Stimulated activated CD4-positive, alpha-beta T cell treated with anti-CD3 and anti-CD28 coated beads, Interleukin-4, amount 100 ng/mL, for 48 hours (primary cell): ENCODE measurements around the gene DENND1A.
"Not testable (repeated sequence)": the region's sequence is repeated elsewhere in the genome, so short reads cannot be mapped to it uniquely, and the experiment has no call there.

Experiments
- DNase-seq, 2 donors: peaks; one replicate each; pipeline ENCODE4 v3.0.0-alpha.2; 2020; ENCODE audit warnings: low read depth in 2 of 2

DENND1A gene

GRCh38 chr9:123821619-123822018, 108.3 kb downstream of the DENND1A start:
- DNase-seq: no peak

GRCh38 chr9:123820139-123820538, 109.8 kb downstream of the DENND1A start:
- DNase-seq: no peak

GRCh38 chr9:123816817-123817472, 113.0 kb downstream of the DENND1A start:
- DNase-seq: no peak

GRCh38 chr9:123815856-123816255, 114.1 kb downstream of the DENND1A start:
- not testable (repeated sequence) for DNase-seq

GRCh38 chr9:123814496-123814895, 115.4 kb downstream of the DENND1A start:
- no peak for DNase-seq

- DNase-seq: no peak
Observed at GRCh38 chr9:123812984-123813383, 116.9 kb downstream of the DENND1A start.

GRCh38 chr9:123807251-123807650, 122.7 kb downstream of the DENND1A start:
- DNase-seq: no peak

GRCh38 chr9:123806829-123807228, 123.1 kb downstream of the DENND1A start:
- no peak for DNase-seq

- DNase-seq: no peak
Observed at GRCh38 chr9:123798195-123798594, 131.7 kb downstream of the DENND1A start.

- no peak for DNase-seq
Observed at GRCh38 chr9:123796618-123797484, 133.1 kb downstream of the DENND1A start.

GRCh38 chr9:123796094-123796493, 133.8 kb downstream of the DENND1A start:
- DNase-seq: no peak

GRCh38 chr9:123795336-123795735, 134.6 kb downstream of the DENND1A start:
- DNase-seq: no peak

- no peak for DNase-seq
Observed at GRCh38 chr9:123792501-123792900, 137.4 kb downstream of the DENND1A start.

- DNase-seq: no peak
Observed at GRCh38 chr9:123789554-123790292, 140.2 kb downstream of the DENND1A start.

- DNase-seq: no peak
Observed at GRCh38 chr9:123787416-123787815, 142.5 kb downstream of the DENND1A start.

GRCh38 chr9:123784518-123784917, 145.4 kb downstream of the DENND1A start:
- no peak for DNase-seq

- no peak for DNase-seq
Observed at GRCh38 chr9:123778232-123778902, 151.6 kb downstream of the DENND1A start.

- no peak for DNase-seq
Observed at GRCh38 chr9:123776708-123777537, 153.0 kb downstream of the DENND1A start.

- no peak for DNase-seq
Observed at GRCh38 chr9:123775289-123776284, 154.3 kb downstream of the DENND1A start.

- no peak for DNase-seq
Observed at GRCh38 chr9:123773783-123774182, 156.1 kb downstream of the DENND1A start.
